ENCODE data around the gene MT2A.

DNA sequence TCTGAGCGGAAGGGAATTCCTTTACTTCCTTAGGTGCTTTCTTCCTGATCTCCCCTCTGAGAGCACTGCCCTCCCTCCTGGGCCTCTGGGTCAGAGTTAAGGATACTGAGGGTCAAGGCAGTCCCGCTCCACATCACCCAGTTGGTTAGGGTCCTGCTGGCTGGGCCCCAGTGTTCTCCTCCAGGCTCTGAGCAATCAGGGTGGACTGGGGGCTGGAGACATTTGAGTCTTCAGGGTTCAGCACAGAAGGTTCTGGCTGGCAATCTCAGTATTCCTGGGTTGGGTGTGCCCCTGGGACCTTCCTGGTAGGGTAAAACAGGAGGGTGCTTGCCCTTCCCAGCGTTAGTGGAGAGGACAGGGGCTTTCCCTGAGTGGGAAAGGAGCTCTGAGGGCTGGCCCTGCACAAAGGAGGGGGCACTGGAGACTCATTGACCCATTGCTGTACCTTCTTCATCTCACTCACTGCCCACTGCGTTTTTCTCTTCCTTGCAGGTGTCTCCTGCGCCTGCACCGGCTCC, 24.5 kb downstream of the MT2A start:
- TF ChIP-seq CTCF (conservative IDR thresholded peaks at IDR 0.05 in 1 of 2, IDR thresholded peaks at IDR 0.05 in 1 of 2; ENCODE audit: extremely low read depth in 1 of 2, insufficient read depth in 1 of 2, low read depth in 1 of 2, low read length in 2 of 2) (no peak), EZH2 (IDR thresholded peaks at IDR 0.05; ENCODE audit: borderline replicate concordance, low read length) (no peak)
